Cerebellar nuclear complex (tissue), 1 donor: Measurements from ENCODE around the gene DES.
A peak's percentile ranks its signal among the peaks of the same experiment; 100 is the strongest.
"Not testable (repeated sequence)": the region's sequence is repeated elsewhere in the genome, so short reads cannot be mapped to it uniquely, and the experiment has no call there.

ENCODE experiments used
- DNase-seq, 2 experiments: peaks; one replicate each; lab custom pipeline; 2025; lab: John Stamatoyannopoulos, UW

Gene DES

GRCh38 chr2:219399716-219400478 is 18.3 kb upstream of the DES start:
- DNase-seq = no peak

GRCh38 chr2:219400562-219400961 is 17.6 kb upstream of the DES start:
- no peak for DNase-seq

GRCh38 chr2:219401606-219402005 is 16.6 kb upstream of the DES start:
- no peak for DNase-seq

- DNase-seq = peak in 1 of 2 experiments; percentile 60
Measured at GRCh38 chr2:219402665-219403515, 15.3 kb upstream of the DES start.

- DNase-seq = no peak
Measured at GRCh38 chr2:219403861-219404260, 14.3 kb upstream of the DES start.

- DNase-seq = no peak
Measured at GRCh38 chr2:219404291-219404910, 13.8 kb upstream of the DES start.

GRCh38 chr2:219404954-219405353 is 13.2 kb upstream of the DES start:
- no peak for DNase-seq

- DNase-seq = no peak
Measured at GRCh38 chr2:219405451-219405850, 12.7 kb upstream of the DES start.

GRCh38 chr2:219405958-219406860 is 12.0 kb upstream of the DES start:
- DNase-seq = no peak

GRCh38 chr2:219406861-219407230 is 11.3 kb upstream of the DES start:
- no peak for DNase-seq

- not testable (repeated sequence) for DNase-seq
Measured at GRCh38 chr2:219407343-219407742, 10.8 kb upstream of the DES start.

GRCh38 chr2:219408204-219408603 is 10.0 kb upstream of the DES start:
- DNase-seq = no peak

GRCh38 chr2:219408631-219409030 is 9.5 kb upstream of the DES start:
- DNase-seq = no peak

GRCh38 chr2:219409619-219410018 is 8.6 kb upstream of the DES start:
- no peak for DNase-seq

- no peak for DNase-seq
Measured at GRCh38 chr2:219410390-219410789, 7.8 kb upstream of the DES start.

GRCh38 chr2:219414857-219415256 is 3.3 kb upstream of the DES start:
- no peak for DNase-seq

GRCh38 chr2:219415580-219416234 is 2.5 kb upstream of the DES start:
- no peak for DNase-seq

- DNase-seq = no peak
Measured at GRCh38 chr2:219416235-219416602, 2.0 kb upstream of the DES start.

- DNase-seq = no peak
Measured at GRCh38 chr2:219416938-219417337, 1.2 kb upstream of the DES start.

GRCh38 chr2:219417374-219417773 is 803 bp upstream of the DES start:
- DNase-seq = no peak

- no peak for DNase-seq
Measured at GRCh38 chr2:219419012-219419324, 791 bp downstream of the DES start.
